Measurements from ENCODE around the gene KPRP.

DNA sequence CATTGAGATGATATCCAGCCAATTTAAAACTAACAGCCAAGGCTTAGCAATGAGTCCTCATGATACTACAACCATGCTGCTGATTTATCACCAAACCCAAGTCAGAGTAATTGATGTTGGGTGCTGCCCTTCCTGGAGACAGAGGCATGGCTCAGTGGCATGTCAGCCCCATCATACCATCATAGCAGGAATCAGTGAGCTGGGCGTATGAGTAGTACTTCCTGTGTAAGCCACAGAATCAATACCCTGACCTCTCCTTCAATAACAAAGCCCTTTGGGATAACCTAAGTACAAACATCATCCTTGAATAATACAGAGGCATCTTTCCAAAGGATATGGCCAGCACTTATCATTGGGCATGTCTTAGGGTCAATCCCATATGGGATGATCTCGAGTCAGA lies 25.3 kb downstream of the KPRP start:
- TF ChIP-seq GATA3 (IDR thresholded peaks at IDR 0.05; ENCODE audit: low read depth, low read length): no peak
- no peak for TF ChIP-seq GATA2 (IDR thresholded peaks at IDR 0.05; ENCODE audit: low read depth, low read length)

All from SH-SY5Y (cell line).